ENCODE measurements around the gene PITPNM3. TPM values are rescaled to one million over a fixed set of nuclear protein-coding genes. Genes with fewer than 3 reads are reported as not detected.

PITPNM3 gene
- total and polyA plus RNA-seq, 10 donors: 5.4 to 215 (median 125) TPM

DNA sequence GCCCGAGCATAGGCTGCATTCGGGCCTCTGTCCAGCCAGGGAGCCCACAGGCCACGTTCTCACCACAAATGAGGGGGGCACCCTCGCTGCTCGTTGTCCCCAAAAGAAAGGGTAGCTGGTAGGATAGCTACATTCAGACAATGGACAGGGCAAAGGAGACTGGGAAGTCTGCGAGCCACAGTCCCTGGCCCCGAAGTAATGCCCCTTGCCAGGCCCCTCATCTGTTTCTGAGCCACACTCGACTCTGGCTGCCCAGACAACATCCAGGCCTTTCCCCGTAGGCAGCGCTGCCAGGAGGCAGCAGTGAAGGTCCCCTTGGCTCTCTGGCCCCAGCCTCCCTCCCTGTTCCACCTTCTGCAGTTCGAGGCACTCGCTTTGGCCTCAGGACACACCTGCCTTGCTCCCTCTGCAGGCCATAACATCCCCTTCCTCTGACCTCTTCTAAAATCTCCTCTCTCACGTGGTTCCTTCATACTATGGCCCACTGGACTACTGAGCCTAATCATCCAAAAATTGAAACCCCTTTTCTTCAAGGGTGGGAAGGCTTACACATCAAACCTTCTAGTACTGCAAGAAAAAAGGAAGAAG, 133.6 kb downstream of the PITPNM3 start:
- no peak overlapping the region for H3K27ac ChIP-seq
- H3K4me1 ChIP-seq: peaks cover 0 to 23% (median 19%) of the 10 kb centered on the region in 6 donors
- H3K27me3 ChIP-seq (replicated peaks in 1 of 7): peaks cover 0 to 23% (median 0%) of the 10 kb centered on the region in 7 donors
- intact Hi-C loops (cut with DNase I; ENCODE audit: low total_unique reads): loop anchor here (5.0 kb wide), 1 partner anchor 835 kb away; no protein-coding TSS in a partner anchor
- no peak for DNase-seq
- TF ChIP-seq POLR2A (IDR thresholded peaks at IDR 0.05) (no peak), POLR2AphosphoS5 (IDR thresholded peaks at IDR 0.05) (no peak)
- TF ChIP-seq, protein P1, sequence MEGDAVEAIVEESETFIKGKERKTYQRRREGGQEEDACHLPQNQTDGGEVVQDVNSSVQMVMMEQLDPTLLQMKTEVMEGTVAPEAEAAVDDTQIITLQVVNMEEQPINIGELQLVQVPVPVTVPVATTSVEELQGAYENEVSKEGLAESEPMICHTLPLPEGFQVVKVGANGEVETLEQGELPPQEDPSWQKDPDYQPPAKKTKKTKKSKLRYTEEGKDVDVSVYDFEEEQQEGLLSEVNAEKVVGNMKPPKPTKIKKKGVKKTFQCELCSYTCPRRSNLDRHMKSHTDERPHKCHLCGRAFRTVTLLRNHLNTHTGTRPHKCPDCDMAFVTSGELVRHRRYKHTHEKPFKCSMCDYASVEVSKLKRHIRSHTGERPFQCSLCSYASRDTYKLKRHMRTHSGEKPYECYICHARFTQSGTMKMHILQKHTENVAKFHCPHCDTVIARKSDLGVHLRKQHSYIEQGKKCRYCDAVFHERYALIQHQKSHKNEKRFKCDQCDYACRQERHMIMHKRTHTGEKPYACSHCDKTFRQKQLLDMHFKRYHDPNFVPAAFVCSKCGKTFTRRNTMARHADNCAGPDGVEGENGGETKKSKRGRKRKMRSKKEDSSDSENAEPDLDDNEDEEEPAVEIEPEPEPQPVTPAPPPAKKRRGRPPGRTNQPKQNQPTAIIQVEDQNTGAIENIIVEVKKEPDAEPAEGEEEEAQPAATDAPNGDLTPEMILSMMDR (IDR thresholded peaks at IDR 0.05 in 8 of 11, conservative IDR thresholded peaks at IDR 0.05 in 3 of 11): no peak
- no peaks in the 10 kb centered on the region for H3K36me3 ChIP-seq
- no peak overlapping the region for H3K4me3 ChIP-seq
- 69 to 78% (median 72%) methylated on average over 13 of the region's 13 CpGs for WGBS, 5 donors
- no peaks in the 10 kb centered on the region for H3K9me3 ChIP-seq

DNA sequence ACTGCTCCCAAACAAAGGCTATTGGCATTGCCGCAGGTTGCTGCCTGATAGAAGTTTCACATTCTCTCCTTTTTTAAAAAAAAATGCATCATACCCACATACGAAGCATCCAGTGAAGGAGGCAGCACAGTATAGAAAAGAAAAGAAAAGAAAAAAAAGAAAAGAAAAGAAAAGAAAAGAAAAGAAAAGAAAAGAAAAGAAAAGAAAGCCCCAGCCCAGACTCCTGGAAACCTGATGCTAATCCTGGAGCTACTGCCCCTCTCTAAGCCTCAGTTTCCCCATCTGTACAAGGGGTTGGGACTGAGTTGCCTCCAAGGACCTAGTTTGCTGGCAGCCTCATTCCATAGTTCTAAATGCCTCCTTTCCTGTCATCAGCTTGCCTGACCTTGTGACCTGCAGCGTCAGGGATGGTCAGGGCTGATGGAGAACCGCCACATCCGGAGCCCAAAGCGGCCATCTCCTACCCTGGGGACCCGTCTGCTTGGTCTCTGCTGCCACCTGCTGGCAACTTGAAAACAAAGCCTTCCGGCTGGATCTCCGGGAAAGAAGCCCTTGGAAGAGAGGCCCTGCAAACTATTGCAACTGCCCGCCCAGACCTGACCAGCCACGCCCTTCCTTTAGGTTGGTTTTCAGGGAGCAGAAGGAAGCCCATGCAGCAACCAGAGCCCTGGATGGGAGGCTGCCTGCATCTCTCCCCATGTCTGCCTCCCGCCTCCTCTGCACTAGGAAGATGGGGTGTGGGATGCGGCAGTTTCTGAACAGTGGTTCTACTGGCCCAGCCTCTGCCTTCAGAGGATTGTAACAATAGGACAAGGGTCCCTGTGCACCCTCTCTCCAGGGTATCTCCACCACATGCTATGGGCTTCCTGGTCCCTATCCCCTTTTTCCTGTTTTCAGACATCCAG, 134.4 kb downstream of the PITPNM3 start:
- WGBS, 5 donors: 13 to 56% (median 27%) methylated on average over 6 to 13 of the region's 13 CpGs
- H3K4me1 ChIP-seq: peaks cover 0 to 15% (median 11%) of the 10 kb centered on the region in 6 donors
- peak; percentile 92 for DNase-seq
- no peaks in the 10 kb centered on the region for H3K36me3 ChIP-seq
- TF ChIP-seq POLR2A (IDR thresholded peaks at IDR 0.05) (no peak), POLR2AphosphoS5 (IDR thresholded peaks at IDR 0.05) (peak; percentile 17 to 64 (median 56))
- TF ChIP-seq, protein P1 (IDR thresholded peaks at IDR 0.05 in 8 of 11, conservative IDR thresholded peaks at IDR 0.05 in 3 of 11): peak; percentile 59 to 89 (median 81)
- no peak overlapping the region for H3K27ac ChIP-seq
- H3K9me3 ChIP-seq: no peaks in the 10 kb centered on the region
- H3K27me3 ChIP-seq (replicated peaks in 1 of 7): peaks cover 0 to 23% (median 0%) of the 10 kb centered on the region in 7 donors
- intact Hi-C loops (cut with DNase I; ENCODE audit: low total_unique reads): loop anchor here (5.0 kb wide), 1 partner anchor 835 kb away; no protein-coding TSS in a partner anchor
- H3K4me3 ChIP-seq: no peak overlapping the region

- Histone ChIP-seq H3K27me3 (replicated peaks in 1 of 7) (peaks cover 0 to 18% (median 0%) of the 10 kb centered on the region in 7 donors), H3K9me3 (no peaks in the 10 kb centered on the region), H3K4me1 (peaks cover 0 to 10% (median 7%) of the 10 kb centered on the region in 6 donors), H3K4me3 (no peak overlapping the region), H3K36me3 (no peaks in the 10 kb centered on the region), H3K27ac (no peak overlapping the region)
- TF ChIP-seq, protein P1 (IDR thresholded peaks at IDR 0.05 in 8 of 11, conservative IDR thresholded peaks at IDR 0.05 in 3 of 11): peak in 6 of 11 experiments; percentile 7 to 36 (median 23)
- TF ChIP-seq POLR2A (IDR thresholded peaks at IDR 0.05) (no peak), POLR2AphosphoS5 (IDR thresholded peaks at IDR 0.05) (no peak)
- WGBS, 5 donors: 28 to 43% (median 32%) methylated on average over 13 of the region's 13 CpGs
- no peak for DNase-seq
- intact Hi-C loops (cut with DNase I; ENCODE audit: low total_unique reads): loop anchor here (5.0 kb wide), 1 partner anchor 833 kb away; no protein-coding TSS in a partner anchor
These were observed 136.1 kb downstream of the PITPNM3 start for GRCh38 chr17:6420173-6420641.

Measured in spleen (tissue), 11 donors.